A549 (cell line): ENCODE measurements around the gene LCE5A. TPM values are rescaled to one million over a fixed set of nuclear protein-coding genes. Genes with fewer than 3 reads are reported as not detected.
A peak's percentile ranks its signal among the peaks of the same experiment; 100 is the strongest.

Experiments used
- ATAC-seq, 2 experiments: fragments of 200-7000 bp in 1 of 2; fragments of >200 bp in 1 of 2; cut with Nextera tagmentation in 1 of 2; cut with Tn5 transposase in 1 of 2; 3 replicates each; pipeline versions ENCODE4 v1.8.0 to v1.9.1; 2018 to 2020; ENCODE audit warnings: mild to moderate bottlenecking in 1 of 2, moderate library complexity in 1 of 2
- CTCF ChIA-PET: fragments of 300-600 bp; sonication (Branson Sonifier 250); formaldehyde crosslinking; extraction: SDS; loops from one replicate; lab custom pipeline; 2021; ENCODE audit warnings: antibody characterized with exemption, inconsistent platforms; lab: Yijun Ruan, JAX
- POLR2A ChIA-PET: fragments of 350-600 bp; formaldehyde crosslinking; extraction: SDS; loops from one replicate; lab custom pipeline; 2021; ENCODE audit warnings: antibody characterized with exemption, inconsistent platforms; lab: Yijun Ruan, JAX
- DNase-seq, 2 experiments: peaks; one replicate each; pipeline versions ENCODE4 v3.0.0 to v3.0.0-alpha.2; 2011 to 2016; ENCODE audit warnings: low read depth in 1 of 2, low spot score in 1 of 2
- FAIRE-seq: peaks from 2 replicates; lab custom pipeline; 2011; peaks lifted over from hg19 to GRCh38; lab: Jason Lieb, UNC
- H3K27ac ChIP-seq, 2 experiments: fragments of >200 bp; sonication (Bioruptor Twin); formaldehyde crosslinking; 3 replicates each; pipeline ENCODE4 v1.5.1; 2016 to 2017
- H3K4me1 ChIP-seq: fragments of >200 bp; sonication (Bioruptor Twin); formaldehyde crosslinking; 3 replicates; pipeline ENCODE4 v1.6.1; 2016
- H3K4me2 ChIP-seq: fragments of >200 bp; sonication (Bioruptor Twin); formaldehyde crosslinking; 3 replicates; pipeline ENCODE4 v1.6.1; 2016
- H3K4me3 ChIP-seq: fragments of >200 bp; sonication (Bioruptor Twin); formaldehyde crosslinking; 3 replicates; pipeline ENCODE4 v1.5.1; 2016
- H3K9me3 ChIP-seq: fragments of >200 bp; sonication (Bioruptor Twin); formaldehyde crosslinking; 3 replicates; pipeline ENCODE4 v1.6.1; 2016
- BCL3 ChIP-seq: fragments of >200 bp; sonication (Bioruptor Twin); formaldehyde crosslinking; IDR thresholded peaks from 3 replicates; pipeline ENCODE4 v1.6.1; 2016
- BHLHE40 ChIP-seq: IDR thresholded peaks from 2 replicates; pipeline ENCODE4 v1.6.1; 2012; ENCODE audit warnings: low read depth, low read length, inconsistent platforms
- CBX2 ChIP-seq: fragments of 200-600 bp; sonication (generic); IDR thresholded peaks from 2 replicates; pipeline ENCODE4 v1.6.1; 2016; ENCODE audit warnings: low read depth, mild to moderate bottlenecking, borderline replicate concordance
- CBX8 ChIP-seq: fragments of 200-600 bp; sonication (generic); IDR thresholded peaks from 2 replicates; pipeline ENCODE4 v1.6.1; 2016
- CEBPB ChIP-seq, 2 experiments: fragments of >200 bp in 1 of 2; sonication (Bioruptor Twin) in 1 of 2; formaldehyde crosslinking in 1 of 2; IDR thresholded peaks; 2 replicates each; pipeline ENCODE4 v1.6.1; 2012 to 2016
- CHD2 ChIP-seq: fragments of 150-350 bp; IDR thresholded peaks from 2 replicates; pipeline ENCODE4 v1.6.1; 2014; ENCODE audit warnings: low read length; ENCODE audit not compliant: partially characterized antibody
- CHD4 ChIP-seq: fragments of 200-600 bp; sonication (generic); IDR thresholded peaks from 2 replicates; pipeline ENCODE4 v1.6.1; 2016; ENCODE audit warnings: antibody characterized with exemption, mild to moderate bottlenecking, borderline replicate concordance
- E2F6 ChIP-seq: IDR thresholded peaks from 2 replicates; pipeline ENCODE4 v1.6.1; 2012; ENCODE audit warnings: low read depth, borderline replicate concordance
- EP300 ChIP-seq, 2 experiments: fragments of >200 bp; sonication (Bioruptor Twin); formaldehyde crosslinking; IDR thresholded peaks; 2 replicates in 1 of 2; 3 replicates in 1 of 2; pipeline ENCODE4 v1.6.1; 2016 to 2017
- ESRRA ChIP-seq: fragments of 150-350 bp; IDR thresholded peaks from 2 replicates; pipeline ENCODE4 v1.6.1; 2014; ENCODE audit warnings: mild to moderate bottlenecking, low read length, borderline replicate concordance
- FOSL2 ChIP-seq, 2 experiments: fragments of 450-650 bp in 1 of 2; fragments of >200 bp in 1 of 2; sonication (Bioruptor Twin) in 1 of 2; formaldehyde crosslinking; IDR thresholded peaks; 2 replicates each; pipeline versions ENCODE4 v1.5.0 to v1.6.1; 2016 to 2020; ENCODE audit warnings: mild to moderate bottlenecking in 1 of 2, moderate library complexity in 1 of 2
- GATA3 ChIP-seq: IDR thresholded peaks from 2 replicates; pipeline ENCODE4 v1.6.1; 2012; ENCODE audit warnings: borderline replicate concordance
- HES2 ChIP-seq: fragments of >200 bp; sonication (Bioruptor Twin); formaldehyde crosslinking; IDR thresholded peaks from 2 replicates; pipeline ENCODE4 v1.6.1; 2016
- HOXB5 ChIP-seq: fragments of 250-450 bp; sonication (Bioruptor Pico); IDR thresholded peaks from 2 replicates; pipeline ENCODE4 v1.5.0; 2020; ENCODE audit warnings: mild to moderate bottlenecking, moderate library complexity
- KDM5A ChIP-seq: fragments of 200-600 bp; sonication (generic); IDR thresholded peaks from 2 replicates; pipeline ENCODE4 v1.6.1; 2016; ENCODE audit warnings: antibody characterized with exemption, mild to moderate bottlenecking
- MAFK ChIP-seq: fragments of 450-650 bp; IDR thresholded peaks from 2 replicates; pipeline ENCODE4 v1.6.1; 2014; ENCODE audit not compliant: partially characterized antibody
- MAZ ChIP-seq: fragments of 150-350 bp; IDR thresholded peaks from 2 replicates; pipeline ENCODE4 v1.6.1; 2014; ENCODE audit warnings: antibody characterized with exemption, low read depth, low read length, borderline replicate concordance
- NFE2L2 ChIP-seq: fragments of 150-350 bp; conservative IDR thresholded peaks from 2 replicates; pipeline ENCODE4 v1.6.1; 2014; ENCODE audit warnings: low read length
- NR3C1 ChIP-seq: fragments of >200 bp; sonication (Bioruptor Twin); formaldehyde crosslinking; IDR thresholded peaks from 3 replicates; pipeline ENCODE4 v1.6.1; 2017
- PBX3 ChIP-seq: IDR thresholded peaks from 2 replicates; pipeline ENCODE4 v1.6.1; 2012
- PHF8 ChIP-seq: fragments of 200-600 bp; sonication (generic); IDR thresholded peaks from 2 replicates; pipeline ENCODE4 v1.6.1; 2016; ENCODE audit warnings: low read depth, mild to moderate bottlenecking, antibody characterized with exemption, moderate library complexity, borderline replicate concordance
- POLR2AphosphoS2 ChIP-seq: conservative IDR thresholded peaks from 2 replicates; pipeline ENCODE4 v1.6.1; 2012; ENCODE audit warnings: low read length, improper control_type of control experiment, inconsistent platforms
- RAD21 ChIP-seq, 2 experiments: fragments of >200 bp in 1 of 2; sonication (Bioruptor Twin) in 1 of 2; formaldehyde crosslinking in 1 of 2; IDR thresholded peaks in 1 of 2; conservative IDR thresholded peaks in 1 of 2; 2 replicates in 1 of 2; 3 replicates in 1 of 2; pipeline ENCODE4 v1.6.1; 2012 to 2018; ENCODE audit warnings: inconsistent platforms in 1 of 2
- RARB ChIP-seq: fragments of 250-450 bp; sonication (Bioruptor Pico); IDR thresholded peaks from 2 replicates; pipeline ENCODE4 v1.8.0; 2021; ENCODE audit warnings: mild to moderate bottlenecking, moderate library complexity
- REST ChIP-seq: fragments of 200-600 bp; sonication (generic); IDR thresholded peaks from 2 replicates; pipeline ENCODE4 v1.6.1; 2016; ENCODE audit warnings: antibody characterized with exemption, mild to moderate bottlenecking, moderate library complexity
- RNF2 ChIP-seq: fragments of 200-600 bp; sonication (generic); IDR thresholded peaks from 2 replicates; pipeline ENCODE4 v1.6.1; 2016; ENCODE audit warnings: low read depth, mild to moderate bottlenecking, antibody characterized with exemption, moderate library complexity, borderline replicate concordance
- SMC3 ChIP-seq: fragments of >200 bp; sonication (Bioruptor Twin); formaldehyde crosslinking; IDR thresholded peaks from 3 replicates; pipeline ENCODE4 v1.6.1; 2018; ENCODE audit warnings: inconsistent platforms
- SREBF2 ChIP-seq: fragments of 450-650 bp; IDR thresholded peaks from 2 replicates; pipeline ENCODE4 v1.6.1; 2014; ENCODE audit warnings: mild to moderate bottlenecking, moderate library complexity
- TFCP2L1 ChIP-seq: fragments of 250-450 bp; sonication (Bioruptor Pico); IDR thresholded peaks from 2 replicates; pipeline ENCODE4 v1.5.0; 2021; ENCODE audit warnings: mild to moderate bottlenecking
- TP53 ChIP-seq: fragments of 250-450 bp; sonication (Bioruptor Pico); IDR thresholded peaks from 2 replicates; pipeline ENCODE4 v1.5.0; 2021; ENCODE audit warnings: mild to moderate bottlenecking, moderate library complexity
- ZFP36 ChIP-seq: fragments of 450-650 bp; IDR thresholded peaks from 2 replicates; pipeline ENCODE4 v1.6.1; 2014; ENCODE audit warnings: borderline replicate concordance; ENCODE audit not compliant: partially characterized antibody
- WGBS: methylation state at CpG from one replicate; pipeline ENCODE4 v1.1.6; 2017; ENCODE audit errors: missing lambda C conversion rate; 5-methylcytosine and 5-hydroxymethylcytosine counted together
- polyA plus RNA-seq, 4 experiments: library from polyadenylated mRNA; depleted of rRNA in 3 of 4; stranded (reverse); fragments of >200 nt; fragmentation: RNase III in 1 of 4; extraction: RNeasy Plus Mini Kit Qiagen cat#74134 plus additional on column Dnase treatment in 1 of 4; gene quantifications; 2 replicates in 3 of 4; 3 replicates in 1 of 4; pipeline ENCODE4 v1.2.3, GENCODE V29; 2011 to 2017

Gene LCE5A
- polyA plus RNA-seq, 2 of the 4 experiments (the other 2 are of a cell fraction): not detected

GRCh38 chr1:152520561-152521090, 10.0 kb downstream of the LCE5A start:
- no peak overlapping the region for H3K27ac ChIP-seq
- no peak overlapping the region for H3K4me3 ChIP-seq
- ATAC-seq: no peak
- TF ChIP-seq E2F6: no peak
- TF ChIP-seq BCL3: no peak
- no peak for TF ChIP-seq POLR2AphosphoS2
- no peak for TF ChIP-seq PHF8
- TF ChIP-seq KDM5A: no peak
- no peak for TF ChIP-seq SMC3
- TF ChIP-seq CEBPB (IDR thresholded peaks at IDR 0.05): no peak
- no peak for TF ChIP-seq RAD21 (conservative IDR thresholded peaks at IDR 0.05 in 1 of 2, IDR thresholded peaks at IDR 0.05 in 1 of 2)
- TF ChIP-seq SREBF2: no peak
- TF ChIP-seq ZFP36: no peak
- TF ChIP-seq ESRRA: no peak
- no peak for TF ChIP-seq CHD2
- TF ChIP-seq RNF2: no peak
- TF ChIP-seq GATA3: no peak
- TF ChIP-seq NFE2L2: no peak
- TF ChIP-seq RARB (CRISPR knock-in tag): no peak
- no peak for TF ChIP-seq REST
- TF ChIP-seq MAZ: no peak
- no peak for TF ChIP-seq EP300 (IDR thresholded peaks at IDR 0.05)
- ChIA-PET POLR2A (no interaction called here), CTCF (interaction anchor here (0.6 to 2.4 kb wide), 3 partner anchors 8 to 105 kb away, joined by 3 to 8 read pairs (median 6); no protein-coding TSS in a partner anchor)
- 59% methylated on average over 4 of the region's 4 CpGs for WGBS
- H3K4me1 ChIP-seq: peaks cover 27% of the 10 kb centered on the region
- H3K4me2 ChIP-seq: no peak overlapping the region
- FAIRE-seq: no peak
- peaks cover 23% of the 10 kb centered on the region for H3K9me3 ChIP-seq
- DNase-seq: no peak

- Histone ChIP-seq H3K27ac (no peak overlapping the region), H3K9me3 (peaks cover 25% of the 10 kb centered on the region), H3K4me2 (no peak overlapping the region), H3K4me1 (peaks cover 6% of the 10 kb centered on the region; the same call in 1 of the 3 replicates), H3K4me3 (no peak overlapping the region)
- DNase-seq: peak in 1 of 2 experiments; percentile 58
- ChIA-PET CTCF (interaction anchor here (0.6 kb wide), 1 partner anchor 129 kb away, joined by 3 read pairs; no protein-coding TSS in a partner anchor), POLR2A (no interaction called here)
- 17% methylated on average over 1 of the region's 1 CpG for WGBS
- FAIRE-seq: peak; percentile 43
- no peak; a peak in 1 of 6 replicates for ATAC-seq
- TF ChIP-seq PBX3 (no peak), CHD4 (no peak), HOXB5 (CRISPR knock-in tag) (peak; percentile 84), CBX2 (no peak), EP300 (IDR thresholded peaks at IDR 0.05) (no peak), BHLHE40 (no peak), TP53 (CRISPR knock-in tag) (no peak), SREBF2 (no peak), RNF2 (no peak), FOSL2 (IDR thresholded peaks at IDR 0.05) (no peak), FOSL2 (CRISPR knock-in tag; IDR thresholded peaks at IDR 0.05) (no peak), TFCP2L1 (CRISPR knock-in tag) (no peak), POLR2AphosphoS2 (no peak), GATA3 (no peak), MAFK (peak; percentile 71), RAD21 (conservative IDR thresholded peaks at IDR 0.05 in 1 of 2, IDR thresholded peaks at IDR 0.05 in 1 of 2) (no peak), HES2 (peak; percentile 49; the same call in 1 of the 2 replicates), CHD2 (no peak), NR3C1 (no peak), CBX8 (no peak)
Observed at GRCh38 chr1:152525080-152525641, 14.6 kb downstream of the LCE5A start.
